ENCODE data around the gene ZNF627.
"Not testable (repeated sequence)": the region's sequence is repeated elsewhere in the genome, so short reads cannot be mapped to it uniquely, and the experiment has no call there.

- TF ChIP-seq EZH2 (IDR thresholded peaks at IDR 0.05; ENCODE audit: borderline replicate concordance), result not testable (repeated sequence)
- TF ChIP-seq, protein P1, sequence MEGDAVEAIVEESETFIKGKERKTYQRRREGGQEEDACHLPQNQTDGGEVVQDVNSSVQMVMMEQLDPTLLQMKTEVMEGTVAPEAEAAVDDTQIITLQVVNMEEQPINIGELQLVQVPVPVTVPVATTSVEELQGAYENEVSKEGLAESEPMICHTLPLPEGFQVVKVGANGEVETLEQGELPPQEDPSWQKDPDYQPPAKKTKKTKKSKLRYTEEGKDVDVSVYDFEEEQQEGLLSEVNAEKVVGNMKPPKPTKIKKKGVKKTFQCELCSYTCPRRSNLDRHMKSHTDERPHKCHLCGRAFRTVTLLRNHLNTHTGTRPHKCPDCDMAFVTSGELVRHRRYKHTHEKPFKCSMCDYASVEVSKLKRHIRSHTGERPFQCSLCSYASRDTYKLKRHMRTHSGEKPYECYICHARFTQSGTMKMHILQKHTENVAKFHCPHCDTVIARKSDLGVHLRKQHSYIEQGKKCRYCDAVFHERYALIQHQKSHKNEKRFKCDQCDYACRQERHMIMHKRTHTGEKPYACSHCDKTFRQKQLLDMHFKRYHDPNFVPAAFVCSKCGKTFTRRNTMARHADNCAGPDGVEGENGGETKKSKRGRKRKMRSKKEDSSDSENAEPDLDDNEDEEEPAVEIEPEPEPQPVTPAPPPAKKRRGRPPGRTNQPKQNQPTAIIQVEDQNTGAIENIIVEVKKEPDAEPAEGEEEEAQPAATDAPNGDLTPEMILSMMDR (IDR thresholded peaks at IDR 0.05; ENCODE audit: poor library complexity), result not testable (repeated sequence)
These were observed 23.9 kb upstream of the ZNF627 start for GRCh38 chr19:11573354-11573753.

Data from hepatocyte (in vitro differentiated cells).